Lower lobe of right lung (tissue), 2 donors: ENCODE measurements around the gene ENTPD7. TPM values are rescaled to one million over a fixed set of nuclear protein-coding genes. Genes with fewer than 3 reads are reported as not detected.

Source experiments
- ATAC-seq, 2 donors: fragments of 200-7000 bp; cut with Tn5 transposase; one replicate each; pipeline ENCODE4 v1.9.1; 2020 to 2022; ENCODE audit warnings: mild to moderate bottlenecking in 2 of 2, moderate library complexity in 2 of 2
- DNase-seq: peaks from one replicate; pipeline ENCODE4 v3.0.0-alpha.2; 2020
- H3K27ac ChIP-seq: fragments of 200-600 bp; one replicate; pipeline ENCODE4 v1.8.0; 2022
- H3K27me3 ChIP-seq: fragments of 200-600 bp; one replicate; pipeline ENCODE4 v1.8.0; 2022; ENCODE audit warnings: low read depth
- H3K36me3 ChIP-seq: fragments of 200-600 bp; one replicate; pipeline ENCODE4 v1.8.0; 2022; ENCODE audit warnings: mild to moderate bottlenecking
- H3K4me1 ChIP-seq: fragments of 200-600 bp; one replicate; pipeline ENCODE4 v1.8.0; 2022
- H3K4me3 ChIP-seq: fragments of 200-600 bp; one replicate; pipeline ENCODE4 v1.8.0; 2022; ENCODE audit warnings: mild to moderate bottlenecking
- H3K9me3 ChIP-seq: fragments of 200-600 bp; one replicate; pipeline ENCODE4 v1.8.0; 2022
- intact Hi-C: fragments of 100-400 bp; cut with DNase I; formaldehyde crosslinking; loops from one replicate; pipeline ENCODE4 v1.11.0; 2022
- total RNA-seq: library from RNA; stranded (reverse); fragmentation: NEBNext Ultra II Directional; extraction: Animal tissue kit (Norgen Biotek cat#: 25700); gene quantifications from one replicate; pipeline ENCODE4 v1.2.1, GENCODE V29; 2021
- TF ChIP-seq, protein P1 (sequence below): fragments of 200-600 bp; IDR thresholded peaks from one replicate; pipeline ENCODE4 v1.8.0; 2022; ENCODE audit warnings: antibody characterized with exemption, mild to moderate bottlenecking
- donor health status: DM: no; HTN: yes; CAD: no; lungs with severe emphysema.

Gene ENTPD7
- total RNA-seq, 1 donor from 2014 or later, result 8.1 TPM

DNA sequence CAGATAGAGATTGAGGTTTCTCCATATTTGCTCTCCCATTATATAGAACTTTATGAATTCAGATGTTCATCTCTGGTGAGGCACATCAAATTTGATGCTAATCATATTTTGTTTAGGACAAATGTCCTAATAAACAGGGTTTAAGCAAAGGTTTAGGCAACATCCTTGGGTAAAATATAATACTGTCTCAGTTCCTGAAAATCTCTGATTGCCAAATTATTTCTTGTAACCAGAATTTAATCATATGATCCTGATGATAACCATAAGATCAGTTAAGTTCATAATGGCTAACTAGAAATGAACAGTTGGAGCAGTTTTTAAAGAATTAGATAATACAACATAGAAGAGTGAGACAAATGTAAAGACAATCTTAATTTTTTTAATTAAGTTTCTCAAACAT, 91.3 kb downstream of the ENTPD7 start:
- TF ChIP-seq, protein P1, sequence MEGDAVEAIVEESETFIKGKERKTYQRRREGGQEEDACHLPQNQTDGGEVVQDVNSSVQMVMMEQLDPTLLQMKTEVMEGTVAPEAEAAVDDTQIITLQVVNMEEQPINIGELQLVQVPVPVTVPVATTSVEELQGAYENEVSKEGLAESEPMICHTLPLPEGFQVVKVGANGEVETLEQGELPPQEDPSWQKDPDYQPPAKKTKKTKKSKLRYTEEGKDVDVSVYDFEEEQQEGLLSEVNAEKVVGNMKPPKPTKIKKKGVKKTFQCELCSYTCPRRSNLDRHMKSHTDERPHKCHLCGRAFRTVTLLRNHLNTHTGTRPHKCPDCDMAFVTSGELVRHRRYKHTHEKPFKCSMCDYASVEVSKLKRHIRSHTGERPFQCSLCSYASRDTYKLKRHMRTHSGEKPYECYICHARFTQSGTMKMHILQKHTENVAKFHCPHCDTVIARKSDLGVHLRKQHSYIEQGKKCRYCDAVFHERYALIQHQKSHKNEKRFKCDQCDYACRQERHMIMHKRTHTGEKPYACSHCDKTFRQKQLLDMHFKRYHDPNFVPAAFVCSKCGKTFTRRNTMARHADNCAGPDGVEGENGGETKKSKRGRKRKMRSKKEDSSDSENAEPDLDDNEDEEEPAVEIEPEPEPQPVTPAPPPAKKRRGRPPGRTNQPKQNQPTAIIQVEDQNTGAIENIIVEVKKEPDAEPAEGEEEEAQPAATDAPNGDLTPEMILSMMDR, result no peak
- H3K4me3 ChIP-seq, result no peak overlapping the region
- H3K4me1 ChIP-seq, result no peaks in the 10 kb centered on the region
- peaks cover 97% of the 10 kb centered on the region for H3K36me3 ChIP-seq
- DNase-seq (no peak), ATAC-seq (no peak)
- no peaks in the 10 kb centered on the region for H3K27me3 ChIP-seq
- intact Hi-C loops, result no loop called here
- no peak overlapping the region for H3K27ac ChIP-seq
- H3K9me3 ChIP-seq, result no peaks in the 10 kb centered on the region

DNA sequence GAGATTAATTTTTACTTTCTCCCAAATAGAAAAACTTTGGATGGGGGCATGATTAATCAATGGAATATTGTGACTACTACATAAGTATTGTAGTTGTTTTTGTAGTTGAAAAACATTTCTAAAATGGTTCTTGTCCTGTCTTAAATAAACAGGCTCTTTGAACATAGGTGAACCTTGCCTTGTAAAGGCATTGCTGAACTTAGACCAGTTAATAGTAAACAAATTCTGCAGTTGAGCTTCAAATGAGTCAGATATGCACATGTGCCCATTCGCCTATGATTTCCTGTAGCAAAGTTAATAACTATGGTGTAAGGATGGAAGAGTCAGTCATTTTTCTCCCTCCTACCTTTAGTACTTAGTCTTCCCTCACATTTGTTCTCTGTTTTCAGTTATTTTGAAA, 95.4 kb downstream of the ENTPD7 start:
- DNase-seq, result no peak
- intact Hi-C loops, result no loop called here
- Histone ChIP-seq H3K27me3 (no peaks in the 10 kb centered on the region), H3K4me1 (no peaks in the 10 kb centered on the region), H3K4me3 (no peak overlapping the region), H3K9me3 (no peaks in the 10 kb centered on the region), H3K36me3 (peaks cover 97% of the 10 kb centered on the region), H3K27ac (no peak overlapping the region)
- ATAC-seq, result no peak
- TF ChIP-seq, protein P1, result no peak

Other genes starting within 250 kb of the ENTPD7 start
- 16.9 TPM for gene GOT1, start 228.9 kb upstream of the ENTPD7 start, total RNA-seq
- not detected for gene NKX2-3, start 126.6 kb upstream of the ENTPD7 start, total RNA-seq
- gene SLC25A28, start 39.1 kb upstream of the ENTPD7 start, total RNA-seq, result 50.1 TPM
- 33.1 TPM for gene COX15, start 72.6 kb downstream of the ENTPD7 start, total RNA-seq
- gene CUTC, start 72.7 kb downstream of the ENTPD7 start, total RNA-seq, result 16.4 TPM
- 1.9 TPM for gene ABCC2, start 123.1 kb downstream of the ENTPD7 start, total RNA-seq